Panc1 (cell line): Measurements from ENCODE around the gene PGC. TPM values are rescaled to one million over a fixed set of nuclear protein-coding genes. Genes with fewer than 3 reads are reported as not detected.

Experiments used
- ATAC-seq: fragments of 200-7000 bp; cut with Tn5 transposase; 2 replicates; pipeline ENCODE4 v1.9.1; 2020; ENCODE audit warnings: mild to moderate bottlenecking, moderate library complexity
- BruUV-seq: library from RNA; stranded (reverse); fragments of 400-500 nt; replicated peaks from 2 replicates; lab custom pipeline; 2021; lab: Mats Ljungman, UMichigan
- CTCF ChIA-PET: fragments of 300-600 bp; sonication (Branson Sonifier 250); formaldehyde crosslinking; loops from one replicate; lab custom pipeline; 2022; ENCODE audit warnings: antibody characterized with exemption; lab: Charles Lee
- POLR2A ChIA-PET: fragments of 300-600 bp; sonication (Branson Sonifier 250); formaldehyde crosslinking; loops from one replicate; lab custom pipeline; 2022; ENCODE audit warnings: antibody characterized with exemption; lab: Charles Lee
- DNase-seq: peaks from one replicate; pipeline ENCODE4 v3.0.0-alpha.2; 2010; ENCODE audit warnings: low read depth, low spot score
- H3K27ac ChIP-seq: 2 replicates; pipeline ENCODE4 v1.5.1; 2011; ENCODE audit warnings: mild to moderate bottlenecking, low read length, inconsistent platforms
- H3K27me3 ChIP-seq: fragments of 200-500 bp; sonication (Bioruptor generic); 2 replicates; pipeline ENCODE4 v1.6.0; 2014; ENCODE audit warnings: low read length, inconsistent platforms; ENCODE audit not compliant: control insufficient read depth, insufficient read depth
- H3K36me3 ChIP-seq: fragments of 200-500 bp; sonication (Bioruptor generic); 2 replicates; pipeline ENCODE4 v1.5.1; 2014; ENCODE audit warnings: inconsistent platforms, mild to moderate bottlenecking, low read length, moderate library complexity; ENCODE audit not compliant: control insufficient read depth, insufficient read depth
- H3K4me1 ChIP-seq: 2 replicates; pipeline ENCODE4 v1.5.1; 2011; ENCODE audit warnings: inconsistent platforms, mild to moderate bottlenecking, low read length, moderate library complexity; ENCODE audit not compliant: control insufficient read depth, insufficient read depth
- H3K4me3 ChIP-seq, 2 experiments: 2 replicates each; pipeline ENCODE4 v1.5.1; 2011 to 2012; ENCODE audit warnings: low read depth in 2 of 2, low read length in 2 of 2, mild to moderate bottlenecking in 2 of 2, inconsistent platforms in 1 of 2, moderate library complexity in 1 of 2
- H3K9me3 ChIP-seq: fragments of 200-500 bp; sonication (Bioruptor generic); 2 replicates; pipeline ENCODE4 v1.5.1; 2014; ENCODE audit warnings: low read depth, mild to moderate bottlenecking, inconsistent platforms, low read length, moderate library complexity; ENCODE audit not compliant: control insufficient read depth, insufficient read depth
- CTCF ChIP-seq: fragments of 450-650 bp; IDR thresholded peaks from 2 replicates; pipeline ENCODE4 v1.5.1; 2017; ENCODE audit warnings: mild to moderate bottlenecking
- REST ChIP-seq, 2 experiments: IDR thresholded peaks; 2 replicates each; pipeline ENCODE4 v1.6.1; 2011 to 2012; ENCODE audit warnings: low read depth in 2 of 2, control low read depth in 1 of 2, low read length in 1 of 2, mild to moderate bottlenecking in 1 of 2, moderate library complexity in 1 of 2; ENCODE audit not compliant: insufficient read depth in 1 of 2
- SIN3A ChIP-seq: IDR thresholded peaks from 2 replicates; pipeline ENCODE4 v1.6.1; 2012; ENCODE audit warnings: low read depth, mild to moderate bottlenecking, low read length, moderate library complexity, borderline replicate concordance; ENCODE audit not compliant: insufficient read depth
- TCF7L2 ChIP-seq: IDR thresholded peaks from 2 replicates; pipeline ENCODE4 v1.6.1; 2011; ENCODE audit warnings: mild to moderate bottlenecking, low read depth, low read length, inconsistent platforms
- in situ Hi-C: cut with HindIII; loops from 2 replicates; pipeline ENCODE4 v1.10.0; 2016; ENCODE audit warnings: low sequenced_read_pairs, low pct_unique_long_range_greater_than_20kb
- intact Hi-C: fragments of 100-400 bp; cut with micrococcal nuclease; formaldehyde crosslinking; loops from one replicate; pipeline ENCODE4 v1.10.0; 2022; ENCODE audit not compliant: unreplicated experiment
- total RNA-seq: library from RNA; stranded (reverse); gene quantifications from one replicate; pipeline ENCODE4 v1.2.1, GENCODE V29; 2021; ENCODE audit not compliant: unreplicated experiment

PGC gene
- total RNA-seq, 1 experiment from 2014 or later = 0.18 TPM

GRCh38 chr6:41719436-41720261, 27.5 kb downstream of the PGC start:
- DNase-seq = no peak
- no peaks in the 10 kb centered on the region for H3K9me3 ChIP-seq
- H3K4me3 ChIP-seq = no peak overlapping the region
- POLR2A ChIA-PET = no interaction called here
- H3K4me1 ChIP-seq = peaks cover 17% of the 10 kb centered on the region
- intact Hi-C loops (no loop called here), in situ Hi-C loops (no loop called here)
- ATAC-seq = no peak
- no TSS peak for BruUV-seq
- H3K27me3 ChIP-seq = no peaks in the 10 kb centered on the region
- CTCF ChIA-PET = no interaction called here
- TF ChIP-seq REST (IDR thresholded peaks at IDR 0.05; ENCODE audit: insufficient read depth in 1 of 2, low read depth in 2 of 2, low read length in 1 of 2) = no peak
- no peak for TF ChIP-seq TCF7L2
- no peak for TF ChIP-seq CTCF
- H3K27ac ChIP-seq = no peak overlapping the region
- H3K36me3 ChIP-seq = no peaks in the 10 kb centered on the region

GRCh38 chr6:41718828-41719227, 28.4 kb downstream of the PGC start:
- TF ChIP-seq CTCF = no peak
- no peak for TF ChIP-seq REST (IDR thresholded peaks at IDR 0.05; ENCODE audit: insufficient read depth in 1 of 2, low read depth in 2 of 2, low read length in 1 of 2)
- no peak for TF ChIP-seq SIN3A
- ChIA-PET CTCF (no interaction called here), POLR2A (no interaction called here)
- peaks cover 22% of the 10 kb centered on the region for H3K4me1 ChIP-seq
- H3K36me3 ChIP-seq = no peaks in the 10 kb centered on the region
- no peaks in the 10 kb centered on the region for H3K27me3 ChIP-seq
- no peak for ATAC-seq
- H3K27ac ChIP-seq = no peak overlapping the region
- DNase-seq = no peak
- H3K4me3 ChIP-seq = no peak overlapping the region
- intact Hi-C loops (no loop called here), in situ Hi-C loops (no loop called here)
- no peaks in the 10 kb centered on the region for H3K9me3 ChIP-seq
- no TSS peak for BruUV-seq
